Measurements from ENCODE around the gene BCLAF3.

GRCh38 chrX:20029728-20030127 lies 38.9 kb upstream of the BCLAF3 start:
- TF ChIP-seq CTCF (IDR thresholded peaks at IDR 0.05) (no peak), EZH2 (IDR thresholded peaks at IDR 0.05; ENCODE audit: borderline replicate concordance, insufficient read depth, low read depth, low read length, poor library complexity, severe bottlenecking) (no peak)
